Measurements from ENCODE around the gene LCAT.
"Not testable (repeated sequence)": the region's sequence is repeated elsewhere in the genome, so short reads cannot be mapped to it uniquely, and the experiment has no call there.

LCAT gene

GRCh38 chr16:67946966-67947558 lies 3.1 kb upstream of the LCAT start:
- DNase-seq = no peak

- no peak for DNase-seq
Measured at GRCh38 chr16:67946128-67946569, 2.2 kb upstream of the LCAT start.

GRCh38 chr16:67945392-67945933 lies 1.5 kb upstream of the LCAT start:
- no peak for DNase-seq

- DNase-seq = no peak
Measured at GRCh38 chr16:67944690-67945391, 921 bp upstream of the LCAT start.

- no peak for DNase-seq
Measured at GRCh38 chr16:67943256-67943618, 683 bp downstream of the LCAT start.

- DNase-seq = no peak
Measured at GRCh38 chr16:67942510-67943255, 1.2 kb downstream of the LCAT start.

GRCh38 chr16:67942200-67942509 lies 1.8 kb downstream of the LCAT start:
- DNase-seq = no peak

- DNase-seq = no peak
Measured at GRCh38 chr16:67941469-67942199, 2.3 kb downstream of the LCAT start.

GRCh38 chr16:67940446-67941089 lies 3.4 kb downstream of the LCAT start:
- no peak for DNase-seq

GRCh38 chr16:67939507-67940445 lies 4.1 kb downstream of the LCAT start:
- no peak for DNase-seq

- not testable (repeated sequence) for DNase-seq
Measured at GRCh38 chr16:67937713-67938112, 6.2 kb downstream of the LCAT start.

GRCh38 chr16:67936880-67937605 lies 6.9 kb downstream of the LCAT start:
- DNase-seq = no peak

GRCh38 chr16:67936124-67936879 lies 7.6 kb downstream of the LCAT start, which contains the start of gene PSMB10:
PSMB10 (minus strand) TSS chr16:67936850; CDS start chr16:67936749, 101 bp downstream.
- DNase-seq = no peak

- DNase-seq = peak; percentile 71
Measured at GRCh38 chr16:67935402-67936123, 8.4 kb downstream of the LCAT start.

- DNase-seq = no peak
Measured at GRCh38 chr16:67935101-67935401, 8.9 kb downstream of the LCAT start.

GRCh38 chr16:67934306-67935100 lies 9.4 kb downstream of the LCAT start:
- DNase-seq = no peak

- no peak for DNase-seq
Measured at GRCh38 chr16:67933805-67934204, 10.1 kb downstream of the LCAT start.

GRCh38 chr16:67932462-67932840 lies 11.5 kb downstream of the LCAT start:
- DNase-seq = no peak

Data from T1000 (cell line).